MM.1S (cell line): ENCODE measurements around the gene WBP1L.

Experiments used
- DNase-seq: peaks from one replicate; pipeline ENCODE4 v3.0.0-alpha.2; 2015
- H2AFZ ChIP-seq: fragments of 300-600 bp; sonication (generic); 2 replicates; pipeline ENCODE4 v1.6.0; 2016; ENCODE audit warnings: antibody characterized with exemption, low read length
- H3F3A ChIP-seq: fragments of 300-600 bp; sonication (generic); 2 replicates; pipeline ENCODE4 v1.6.1; 2016; ENCODE audit warnings: mild to moderate bottlenecking, antibody characterized with exemption, low read length, moderate library complexity, mixed read lengths; ENCODE audit not compliant: insufficient read depth
- H3K27ac ChIP-seq: fragments of 300-600 bp; sonication (generic); 2 replicates; pipeline ENCODE4 v1.5.1; 2016; ENCODE audit warnings: mild to moderate bottlenecking, low read length
- H3K27me3 ChIP-seq: fragments of 300-600 bp; sonication (generic); replicated peaks from 2 replicates; pipeline ENCODE4 v1.6.0; 2016; ENCODE audit warnings: low read length; ENCODE audit not compliant: insufficient read depth
- H3K36me3 ChIP-seq: fragments of 300-600 bp; sonication (generic); replicated peaks from 2 replicates; pipeline ENCODE4 v1.6.1; 2016; ENCODE audit warnings: mild to moderate bottlenecking, low read length, mixed read lengths; ENCODE audit not compliant: insufficient read depth
- H3K4me1 ChIP-seq: fragments of 300-600 bp; sonication (generic); 2 replicates; pipeline ENCODE4 v1.6.1; 2016; ENCODE audit warnings: low read length, mixed read lengths
- H3K4me2 ChIP-seq: fragments of 300-600 bp; sonication (generic); 2 replicates; pipeline ENCODE4 v1.6.0; 2016; ENCODE audit warnings: low read depth, low read length
- H3K4me3 ChIP-seq: fragments of 300-600 bp; sonication (generic); 2 replicates; pipeline ENCODE4 v1.5.1; 2016; ENCODE audit warnings: low read length, mixed read lengths
- H3K79me2 ChIP-seq: fragments of 300-600 bp; sonication (generic); 2 replicates; pipeline ENCODE4 v1.6.1; 2016; ENCODE audit warnings: mixed run types, low read length, mixed read lengths
- H3K9ac ChIP-seq: fragments of 300-600 bp; sonication (generic); 2 replicates; pipeline ENCODE4 v1.6.1; 2016; ENCODE audit warnings: low read length, mixed read lengths
- H3K9me2 ChIP-seq: fragments of 300-600 bp; sonication (generic); replicated peaks from 2 replicates; pipeline ENCODE4 v1.6.1; 2016; ENCODE audit warnings: mild to moderate bottlenecking, low read length, mixed read lengths; ENCODE audit not compliant: insufficient read depth
- H3K9me3 ChIP-seq: fragments of 300-600 bp; sonication (generic); replicated peaks from 2 replicates; pipeline ENCODE4 v1.6.1; 2016; ENCODE audit warnings: mild to moderate bottlenecking, low read length, mixed read lengths; ENCODE audit not compliant: insufficient read depth
- H4K20me1 ChIP-seq: fragments of 300-600 bp; sonication (generic); 2 replicates; pipeline ENCODE4 v1.6.1; 2016; ENCODE audit warnings: mild to moderate bottlenecking, low read length, moderate library complexity, mixed read lengths; ENCODE audit not compliant: insufficient read depth
- CTCF ChIP-seq: fragments of 300-600 bp; sonication (generic); IDR thresholded peaks from 2 replicates; pipeline ENCODE4 v1.5.1; 2016; ENCODE audit warnings: antibody characterized with exemption, low read length, mixed read lengths
- EZH2 ChIP-seq: fragments of 300-600 bp; sonication (generic); optimal IDR thresholded peaks from 2 replicates; pipeline ENCODE3; 2017; ENCODE audit warnings: low read depth, mild to moderate bottlenecking, antibody characterized with exemption, low read length, mixed read lengths
- EZH2phosphoT487 ChIP-seq: fragments of 300-600 bp; sonication (generic); IDR thresholded peaks from 2 replicates; pipeline ENCODE4 v1.6.1; 2018; ENCODE audit warnings: antibody characterized with exemption, low read length

The WBP1L gene

GRCh38 chr10:102732661-102733060, 11.1 kb upstream of the WBP1L start:
- Histone ChIP-seq H3K27me3 (no peaks in the 10 kb centered on the region), H3K9ac (no peak overlapping the region), H3K79me2 (no peaks in the 10 kb centered on the region), H3K4me1 (no peaks in the 10 kb centered on the region), H3K36me3 (peaks cover 11% of the 10 kb centered on the region), H3K27ac (no peak overlapping the region), H3K4me2 (no peak overlapping the region), H3K9me3 (no peaks in the 10 kb centered on the region), H4K20me1 (no peaks in the 10 kb centered on the region), H3K4me3 (no peak overlapping the region), H2AFZ (no peak overlapping the region), H3K9me2 (no peaks in the 10 kb centered on the region), H3F3A (no peaks in the 10 kb centered on the region)
- DNase-seq: no peak
- TF ChIP-seq CTCF (no peak), EZH2phosphoT487 (no peak), EZH2 (no peak)

- no peaks in the 10 kb centered on the region for H3K9me2 ChIP-seq
- TF ChIP-seq CTCF: no peak
- no peak for TF ChIP-seq EZH2phosphoT487
- no peak for TF ChIP-seq EZH2
- H3K4me2 ChIP-seq: no peak overlapping the region
- no peak overlapping the region for H2AFZ ChIP-seq
- no peaks in the 10 kb centered on the region for H3K9me3 ChIP-seq
- no peak overlapping the region for H3K4me3 ChIP-seq
- H4K20me1 ChIP-seq: no peaks in the 10 kb centered on the region
- no peaks in the 10 kb centered on the region for H3F3A ChIP-seq
- H3K36me3 ChIP-seq: 0 out of 2 replicates have a peak, but pooled peaks cover 4% of the 10 kb centered on the region
- no peaks in the 10 kb centered on the region for H3K79me2 ChIP-seq
- no peak overlapping the region for H3K9ac ChIP-seq
- H3K27ac ChIP-seq: no peak overlapping the region
- no peak for DNase-seq
- H3K27me3 ChIP-seq: no peaks in the 10 kb centered on the region
- no peaks in the 10 kb centered on the region for H3K4me1 ChIP-seq
These were observed 8.6 kb upstream of the WBP1L start for GRCh38 chr10:102735065-102735562.

- Histone ChIP-seq H3K4me1 (no peaks in the 10 kb centered on the region), H3K27ac (no peak overlapping the region), H3K36me3 (0 out of 2 replicates have a peak, but pooled peaks cover 4% of the 10 kb centered on the region), H2AFZ (no peak overlapping the region), H4K20me1 (no peaks in the 10 kb centered on the region), H3K27me3 (no peaks in the 10 kb centered on the region), H3K79me2 (peaks cover under 1% of the 10 kb centered on the region; the same call in 1 of the 2 replicates), H3K9ac (no peak overlapping the region), H3K9me2 (no peaks in the 10 kb centered on the region), H3F3A (no peaks in the 10 kb centered on the region), H3K4me3 (no peak overlapping the region), H3K4me2 (no peak overlapping the region), H3K9me3 (no peaks in the 10 kb centered on the region)
- DNase-seq: no peak
- no peak for TF ChIP-seq EZH2phosphoT487
- TF ChIP-seq CTCF: no peak
- no peak for TF ChIP-seq EZH2
These were observed 5.0 kb upstream of the WBP1L start for GRCh38 chr10:102738692-102739121.
